Stimulated activated naive CD4-positive, alpha-beta T cell (primary cell): ENCODE data around the gene CDKN2AIPNL.
A peak's percentile ranks its signal among the peaks of the same experiment; 100 is the strongest.

Experiments
- DNase-seq, 6 experiments: peaks; one replicate each; lab custom pipeline; 2025; lab: John Stamatoyannopoulos, UW

The CDKN2AIPNL gene

GRCh38 chr5:134411546-134412266 lies at the start of gene CDKN2AIPNL:
Gene CDKN2AIPNL (minus strand): TSS chr5:134411881. CDS start chr5:134411854, 27 bp downstream.
- peak; percentile 75 to 89 (median 78) for DNase-seq

- DNase-seq, result no peak
Observed at GRCh38 chr5:134460551-134460950, 48.9 kb upstream of the CDKN2AIPNL start.

- no peak for DNase-seq
Observed at GRCh38 chr5:134459491-134459890, 47.8 kb upstream of the CDKN2AIPNL start.

GRCh38 chr5:134459010-134459403 lies 47.3 kb upstream of the CDKN2AIPNL start:
- DNase-seq, result no peak

- no peak for DNase-seq
Observed at GRCh38 chr5:134458234-134459009, 46.7 kb upstream of the CDKN2AIPNL start.

- no peak for DNase-seq
Observed at GRCh38 chr5:134457801-134458200, 46.1 kb upstream of the CDKN2AIPNL start.

- DNase-seq, result no peak
Observed at GRCh38 chr5:134456825-134457224, 45.1 kb upstream of the CDKN2AIPNL start.

- no peak for DNase-seq
Observed at GRCh38 chr5:134455466-134455865, 43.8 kb upstream of the CDKN2AIPNL start.

- DNase-seq, result no peak
Observed at GRCh38 chr5:134453016-134453415, 41.3 kb upstream of the CDKN2AIPNL start.

- DNase-seq, result no peak
Observed at GRCh38 chr5:134451936-134452505, 40.3 kb upstream of the CDKN2AIPNL start.

- no peak for DNase-seq
Observed at GRCh38 chr5:134451225-134451935, 39.7 kb upstream of the CDKN2AIPNL start.

- no peak for DNase-seq
Observed at GRCh38 chr5:134450374-134450773, 38.7 kb upstream of the CDKN2AIPNL start.

GRCh38 chr5:134449167-134449566 lies 37.5 kb upstream of the CDKN2AIPNL start:
- no peak for DNase-seq

- no peak for DNase-seq
Observed at GRCh38 chr5:134447815-134448520, 36.3 kb upstream of the CDKN2AIPNL start.

- DNase-seq, result no peak
Observed at GRCh38 chr5:134446938-134447337, 35.3 kb upstream of the CDKN2AIPNL start.

- DNase-seq, result no peak
Observed at GRCh38 chr5:134445856-134446818, 34.5 kb upstream of the CDKN2AIPNL start.

GRCh38 chr5:134444941-134445471 lies 33.3 kb upstream of the CDKN2AIPNL start:
- DNase-seq, result no peak

GRCh38 chr5:134440201-134440755 lies 28.6 kb upstream of the CDKN2AIPNL start:
- no peak for DNase-seq

GRCh38 chr5:134439210-134439654 lies 27.6 kb upstream of the CDKN2AIPNL start:
- no peak for DNase-seq

GRCh38 chr5:134438721-134439123 lies 27.0 kb upstream of the CDKN2AIPNL start:
- no peak for DNase-seq
